ENCODE results near the gene REC114.

DNA sequence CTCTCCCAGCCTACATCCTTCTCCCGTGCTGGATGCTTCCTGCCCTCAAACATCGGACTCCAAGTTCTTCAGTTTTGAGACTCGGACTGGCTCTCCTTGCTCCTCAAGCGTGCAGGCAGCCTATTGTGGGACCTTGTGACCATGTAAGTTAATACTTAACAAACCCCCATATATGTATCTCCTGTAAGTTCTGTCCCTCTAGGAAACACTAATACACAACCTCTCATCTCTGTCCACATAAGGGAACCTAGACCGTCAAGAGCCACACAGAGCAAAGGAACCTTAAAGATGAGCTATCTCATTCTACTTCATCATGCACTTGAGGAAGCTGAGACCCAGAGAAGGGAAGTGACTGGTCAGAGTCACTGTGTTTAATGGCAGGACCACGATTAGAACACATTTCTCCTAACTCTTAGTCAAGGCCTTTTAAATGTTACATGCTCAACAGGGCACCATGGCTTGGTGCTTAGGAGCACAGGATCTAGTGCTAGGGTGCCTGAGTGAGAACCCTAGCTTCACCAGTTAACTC is 140.0 kb downstream of the REC114 start:
- TF ChIP-seq EZH2 (IDR thresholded peaks at IDR 0.05; ENCODE audit: low read depth, low read length, severe bottlenecking) (no peak), RAD21 (IDR thresholded peaks at IDR 0.05 in 1 of 2, conservative IDR thresholded peaks at IDR 0.05 in 1 of 2; ENCODE audit: low read depth in 2 of 2, low read length in 2 of 2) (no peak), POLR2A (IDR thresholded peaks at IDR 0.05; ENCODE audit: control extremely low read depth in 1 of 2, low read depth in 2 of 2, low read length in 2 of 2) (no peak)
- TF ChIP-seq, protein P1, sequence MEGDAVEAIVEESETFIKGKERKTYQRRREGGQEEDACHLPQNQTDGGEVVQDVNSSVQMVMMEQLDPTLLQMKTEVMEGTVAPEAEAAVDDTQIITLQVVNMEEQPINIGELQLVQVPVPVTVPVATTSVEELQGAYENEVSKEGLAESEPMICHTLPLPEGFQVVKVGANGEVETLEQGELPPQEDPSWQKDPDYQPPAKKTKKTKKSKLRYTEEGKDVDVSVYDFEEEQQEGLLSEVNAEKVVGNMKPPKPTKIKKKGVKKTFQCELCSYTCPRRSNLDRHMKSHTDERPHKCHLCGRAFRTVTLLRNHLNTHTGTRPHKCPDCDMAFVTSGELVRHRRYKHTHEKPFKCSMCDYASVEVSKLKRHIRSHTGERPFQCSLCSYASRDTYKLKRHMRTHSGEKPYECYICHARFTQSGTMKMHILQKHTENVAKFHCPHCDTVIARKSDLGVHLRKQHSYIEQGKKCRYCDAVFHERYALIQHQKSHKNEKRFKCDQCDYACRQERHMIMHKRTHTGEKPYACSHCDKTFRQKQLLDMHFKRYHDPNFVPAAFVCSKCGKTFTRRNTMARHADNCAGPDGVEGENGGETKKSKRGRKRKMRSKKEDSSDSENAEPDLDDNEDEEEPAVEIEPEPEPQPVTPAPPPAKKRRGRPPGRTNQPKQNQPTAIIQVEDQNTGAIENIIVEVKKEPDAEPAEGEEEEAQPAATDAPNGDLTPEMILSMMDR (IDR thresholded peaks at IDR 0.05; ENCODE audit: control extremely low read depth in 1 of 3, insufficient read depth in 1 of 3, low read depth in 1 of 3, low read length in 3 of 3): no peak
